HG03520 (cell line): ENCODE measurements around the gene IL32.
A peak's percentile ranks its signal among the peaks of the same experiment; 100 is the strongest.
"Not testable (repeated sequence)": the region's sequence is repeated elsewhere in the genome, so short reads cannot be mapped to it uniquely, and the experiment has no call there.

Source experiments
- ATAC-seq: cut with Tn5 transposase; IDR thresholded peaks from one replicate; pipeline ENCODE4 v1.9.1; 2021; ENCODE audit warnings: mild to moderate bottlenecking, moderate library complexity; ENCODE audit not compliant: unreplicated experiment

IL32 gene

GRCh38 chr16:3051009-3051408 is 14.4 kb upstream of the IL32 start:
- no peak for ATAC-seq

GRCh38 chr16:3051494-3051893 is 13.9 kb upstream of the IL32 start:
- ATAC-seq, result no peak

- not testable (repeated sequence) for ATAC-seq
Observed at GRCh38 chr16:3052571-3053329, 12.7 kb upstream of the IL32 start.

- ATAC-seq, result not testable (repeated sequence)
Observed at GRCh38 chr16:3053330-3053710, 12.1 kb upstream of the IL32 start.

- no peak for ATAC-seq
Observed at GRCh38 chr16:3054965-3055733, 10.3 kb upstream of the IL32 start.

- not testable (repeated sequence) for ATAC-seq
Observed at GRCh38 chr16:3055734-3056115, 9.7 kb upstream of the IL32 start.

GRCh38 chr16:3056336-3057180 is 8.9 kb upstream of the IL32 start:
- no peak for ATAC-seq

GRCh38 chr16:3057181-3058138 is 8.0 kb upstream of the IL32 start:
- no peak for ATAC-seq

GRCh38 chr16:3058139-3059030 is 7.1 kb upstream of the IL32 start:
- ATAC-seq, result peak; percentile 24

- peak; percentile 61 for ATAC-seq
Observed at GRCh38 chr16:3059041-3059722, 6.3 kb upstream of the IL32 start.

GRCh38 chr16:3059723-3060242 is 5.7 kb upstream of the IL32 start:
- ATAC-seq, result peak; percentile 8

GRCh38 chr16:3060339-3061127 is 4.9 kb upstream of the IL32 start:
- no peak for ATAC-seq

- no peak for ATAC-seq
Observed at GRCh38 chr16:3062553-3062952, 2.9 kb upstream of the IL32 start.

GRCh38 chr16:3063625-3064386 is 1.6 kb upstream of the IL32 start:
- no peak for ATAC-seq

GRCh38 chr16:3065742-3066439 is 451 bp downstream of the IL32 start:
- no peak for ATAC-seq

GRCh38 chr16:3066440-3066748 is 954 bp downstream of the IL32 start:
- ATAC-seq, result no peak

GRCh38 chr16:3068487-3068886 is 3.0 kb downstream of the IL32 start:
- ATAC-seq, result no peak
